OCI-LY1 (cell line): ENCODE measurements around the gene UFD1.

Source experiments
- H2AFZ ChIP-seq: fragments of 200-600 bp; sonication (generic), shearing (Covaris generic); 2 replicates; pipeline ENCODE4 v1.6.0; 2014; ENCODE audit warnings: antibody characterized with exemption, mild to moderate bottlenecking, low read length
- H3F3A ChIP-seq: fragments of 200-600 bp; sonication (generic), shearing (Covaris generic); 2 replicates; pipeline ENCODE4 v1.6.0; 2014; ENCODE audit warnings: mild to moderate bottlenecking, antibody characterized with exemption, low read length, moderate library complexity; ENCODE audit not compliant: insufficient read depth
- H3K27ac ChIP-seq: fragments of 200-600 bp; sonication (generic); 2 replicates; pipeline ENCODE4 v1.5.1; 2014; ENCODE audit warnings: low read length, mixed run types, mild to moderate bottlenecking, low read depth; ENCODE audit not compliant: poor library complexity, severe bottlenecking
- H3K27me3 ChIP-seq: fragments of 200-600 bp; sonication (generic); 2 replicates; pipeline ENCODE4 v1.6.0; 2014; ENCODE audit warnings: antibody characterized with exemption, mild to moderate bottlenecking, low read length, moderate library complexity; ENCODE audit not compliant: insufficient read depth
- H3K36me3 ChIP-seq: fragments of 200-600 bp; sonication (generic); 2 replicates; pipeline ENCODE4 v1.6.1; 2014; ENCODE audit warnings: mild to moderate bottlenecking, antibody characterized with exemption, low read length, moderate library complexity, mixed read lengths; ENCODE audit not compliant: insufficient read depth
- H3K4me1 ChIP-seq: fragments of 200-600 bp; sonication (generic); 2 replicates; pipeline ENCODE4 v1.5.1; 2014; ENCODE audit warnings: mild to moderate bottlenecking, low read length, moderate library complexity; ENCODE audit not compliant: insufficient read depth, severe bottlenecking
- H3K4me2 ChIP-seq: fragments of 200-600 bp; sonication (generic), shearing (Covaris generic); 2 replicates; pipeline ENCODE4 v1.6.1; 2014; ENCODE audit warnings: low read length
- H3K4me3 ChIP-seq: fragments of 200-600 bp; sonication (generic); 2 replicates; pipeline ENCODE4 v1.5.1; 2014; ENCODE audit warnings: low read length, low read depth, mild to moderate bottlenecking, mixed read lengths; ENCODE audit not compliant: poor library complexity, severe bottlenecking
- H3K79me2 ChIP-seq: fragments of 200-600 bp; shearing (Covaris generic); 2 replicates; pipeline ENCODE4 v1.6.1; 2016; ENCODE audit warnings: mixed run types, low read length, mixed read lengths; ENCODE audit not compliant: insufficient read depth
- H3K9ac ChIP-seq: fragments of 200-600 bp; sonication (generic), shearing (Covaris generic); 2 replicates; pipeline ENCODE4 v1.6.1; 2014; ENCODE audit warnings: mild to moderate bottlenecking, low read length, mixed read lengths
- H3K9me2 ChIP-seq: fragments of 200-600 bp; sonication (generic), shearing (Covaris generic); 2 replicates; pipeline ENCODE4 v1.6.1; 2014; ENCODE audit warnings: low read depth, mild to moderate bottlenecking, low read length, mixed read lengths
- H3K9me3 ChIP-seq: fragments of 200-600 bp; shearing (Covaris generic); 2 replicates; pipeline ENCODE4 v1.6.1; 2014; ENCODE audit warnings: low read length, mixed read lengths
- H4K20me1 ChIP-seq: fragments of 200-600 bp; sonication (generic), shearing (Covaris generic); 2 replicates; pipeline ENCODE4 v1.6.0; 2016; ENCODE audit warnings: mild to moderate bottlenecking, low read length; ENCODE audit not compliant: insufficient read depth
- CTCF ChIP-seq: fragments of 200-600 bp; sonication (generic), shearing (Covaris generic); IDR thresholded peaks from 2 replicates; pipeline ENCODE4 v1.5.1; 2017; ENCODE audit warnings: mild to moderate bottlenecking, antibody characterized with exemption, low read length, moderate library complexity, mixed read lengths
- EZH2 ChIP-seq: fragments of 200-600 bp; sonication (generic), shearing (Covaris generic); IDR thresholded peaks from 2 replicates; pipeline ENCODE4 v1.8.0; 2017; ENCODE audit warnings: borderline replicate concordance, mixed run types, mild to moderate bottlenecking, antibody characterized with exemption, low read length, moderate library complexity, mixed read lengths

The UFD1 gene

GRCh38 chr22:19499236-19499879 is 20.4 kb upstream of the UFD1 start:
- TF ChIP-seq CTCF (no peak), EZH2 (no peak)
- no peak overlapping the region for H2AFZ ChIP-seq
- H3K27me3 ChIP-seq, result no peaks in the 10 kb centered on the region
- no peak overlapping the region for H3K27ac ChIP-seq
- no peak overlapping the region for H3K4me3 ChIP-seq
- H3K4me2 ChIP-seq, result no peak overlapping the region
- no peaks in the 10 kb centered on the region for H3K79me2 ChIP-seq
- H3K4me1 ChIP-seq, result no peaks in the 10 kb centered on the region
- H3F3A ChIP-seq, result no peaks in the 10 kb centered on the region
- no peaks in the 10 kb centered on the region for H4K20me1 ChIP-seq
- no peak overlapping the region for H3K9ac ChIP-seq
- no peaks in the 10 kb centered on the region for H3K9me3 ChIP-seq
- H3K36me3 ChIP-seq, result peaks cover 58% of the 10 kb centered on the region
- H3K9me2 ChIP-seq, result no peaks in the 10 kb centered on the region

- no peaks in the 10 kb centered on the region for H3K27me3 ChIP-seq
- H3K9me2 ChIP-seq, result no peaks in the 10 kb centered on the region
- H3K4me3 ChIP-seq, result no peak overlapping the region
- H3K4me2 ChIP-seq, result no peak overlapping the region
- peaks cover 64% of the 10 kb centered on the region for H3K36me3 ChIP-seq
- H4K20me1 ChIP-seq, result no peaks in the 10 kb centered on the region
- TF ChIP-seq CTCF (no peak), EZH2 (no peak)
- H3K27ac ChIP-seq, result no peak overlapping the region
- no peaks in the 10 kb centered on the region for H3F3A ChIP-seq
- no peaks in the 10 kb centered on the region for H3K79me2 ChIP-seq
- H3K9ac ChIP-seq, result no peak overlapping the region
- H2AFZ ChIP-seq, result no peak overlapping the region
- no peaks in the 10 kb centered on the region for H3K9me3 ChIP-seq
- H3K4me1 ChIP-seq, result no peaks in the 10 kb centered on the region
These were observed 19.8 kb upstream of the UFD1 start for GRCh38 chr22:19498866-19499190.

GRCh38 chr22:19498154-19498865 is 19.3 kb upstream of the UFD1 start:
- Histone ChIP-seq H3K4me2 (no peak overlapping the region), H3K36me3 (peaks cover 65% of the 10 kb centered on the region), H3K9ac (no peak overlapping the region), H3K9me3 (no peaks in the 10 kb centered on the region), H3K27me3 (no peaks in the 10 kb centered on the region), H3K9me2 (no peaks in the 10 kb centered on the region), H3K4me1 (no peaks in the 10 kb centered on the region), H3K27ac (no peak overlapping the region), H3F3A (no peaks in the 10 kb centered on the region), H3K4me3 (no peak overlapping the region), H2AFZ (no peak overlapping the region), H3K79me2 (no peaks in the 10 kb centered on the region), H4K20me1 (no peaks in the 10 kb centered on the region)
- TF ChIP-seq EZH2, result no peak
- TF ChIP-seq CTCF, result no peak
